ENCODE measurements around the gene SLC43A3.

SLC43A3 gene

GRCh38 chr11:57474017-57474802 is 47.3 kb upstream of the SLC43A3 start:
- no peak for DNase-seq
- H3K36me3 ChIP-seq: no peaks in the 10 kb centered on the region
- no peak overlapping the region for H3K27ac ChIP-seq
- no peak overlapping the region for H3K4me3 ChIP-seq (ENCODE audit: low read depth, low read length)
- peaks cover 42% of the 10 kb centered on the region for H3K27me3 ChIP-seq (ENCODE audit: insufficient read depth, low read depth, severe bottlenecking)
- H3K9me3 ChIP-seq (ENCODE audit: severe bottlenecking): no peaks in the 10 kb centered on the region
- TF ChIP-seq CTCF (IDR thresholded peaks at IDR 0.05; ENCODE audit: low read depth, low read length): no peak

GRCh38 chr11:57473285-57473841 is 46.4 kb upstream of the SLC43A3 start:
- no peak for DNase-seq
- no peaks in the 10 kb centered on the region for H3K36me3 ChIP-seq
- no peaks in the 10 kb centered on the region for H3K9me3 ChIP-seq (ENCODE audit: severe bottlenecking)
- no peak overlapping the region for H3K27ac ChIP-seq
- no peak overlapping the region for H3K4me3 ChIP-seq (ENCODE audit: low read depth, low read length)
- TF ChIP-seq CTCF (IDR thresholded peaks at IDR 0.05; ENCODE audit: low read depth, low read length): no peak
- peaks cover 50% of the 10 kb centered on the region for H3K27me3 ChIP-seq (ENCODE audit: insufficient read depth, low read depth, severe bottlenecking)

- no peak for DNase-seq
- TF ChIP-seq CTCF (IDR thresholded peaks at IDR 0.05; ENCODE audit: low read depth, low read length): no peak
- Histone ChIP-seq H3K9me3 (ENCODE audit: severe bottlenecking) (no peaks in the 10 kb centered on the region), H3K27me3 (ENCODE audit: insufficient read depth, low read depth, severe bottlenecking) (peaks cover 54% of the 10 kb centered on the region), H3K27ac (no peak overlapping the region), H3K36me3 (no peaks in the 10 kb centered on the region), H3K4me3 (ENCODE audit: low read depth, low read length) (no peak overlapping the region)
Observed at GRCh38 chr11:57471496-57471895, 44.6 kb upstream of the SLC43A3 start.

- Histone ChIP-seq H3K36me3 (no peaks in the 10 kb centered on the region), H3K9me3 (ENCODE audit: severe bottlenecking) (no peaks in the 10 kb centered on the region)
- no peak for TF ChIP-seq CTCF (IDR thresholded peaks at IDR 0.05; ENCODE audit: low read depth, low read length)
Observed at GRCh38 chr11:57469268-57469667, 42.3 kb upstream of the SLC43A3 start.

GRCh38 chr11:57468276-57468675 is 41.4 kb upstream of the SLC43A3 start:
- Histone ChIP-seq H3K9me3 (ENCODE audit: severe bottlenecking) (no peaks in the 10 kb centered on the region), H3K36me3 (no peaks in the 10 kb centered on the region), H3K27ac (no peak overlapping the region), H3K4me3 (ENCODE audit: low read depth, low read length) (no peak overlapping the region), H3K27me3 (ENCODE audit: insufficient read depth, low read depth, severe bottlenecking) (peaks cover 63% of the 10 kb centered on the region)
- TF ChIP-seq CTCF (IDR thresholded peaks at IDR 0.05; ENCODE audit: low read depth, low read length): no peak
- no peak for DNase-seq

More at GRCh38 chr11:57469268-57469667, 42.3 kb upstream of the SLC43A3 start:
- DNase-seq: no peak
- Histone ChIP-seq H3K27me3 (ENCODE audit: insufficient read depth, low read depth, severe bottlenecking) (peaks cover 56% of the 10 kb centered on the region), H3K4me3 (ENCODE audit: low read depth, low read length) (no peak overlapping the region), H3K27ac (no peak overlapping the region)
